GM12892 (cell line): ENCODE results near the gene CLDN3.

ENCODE experiments used
- POLR2A ChIP-seq: IDR thresholded peaks from 2 replicates; pipeline ENCODE4 v1.6.1; 2011; ENCODE audit warnings: low read depth, low read length, control low read depth
- POLR2AphosphoS5 ChIP-seq: IDR thresholded peaks from 2 replicates; pipeline ENCODE4 v1.6.1; 2011; ENCODE audit warnings: low read depth, low read length, control low read depth
- TAF1 ChIP-seq: IDR thresholded peaks from 2 replicates; pipeline ENCODE4 v1.6.1; 2011; ENCODE audit warnings: low read depth, mild to moderate bottlenecking, control low read depth, low read length, borderline replicate concordance

- TF ChIP-seq POLR2A = no peak
- TF ChIP-seq POLR2AphosphoS5 = no peak
- no peak for TF ChIP-seq TAF1
These were observed 45.4 kb upstream of the CLDN3 start for GRCh38 chr7:73815436-73815835.
